ENCODE measurements around the gene NPPB. TPM values are rescaled to one million over a fixed set of nuclear protein-coding genes. Genes with fewer than 3 reads are reported as not detected.

The NPPB gene
- total RNA-seq, 1 donor from 2014 or later = not detected

GRCh38 chr1:11847667-11848372 lies 10.9 kb downstream of the NPPB start, which contains the start of gene NPPA:
TSS of gene NPPA (minus strand) at chr1:11847783. CDS start at chr1:11847684, 99 bp downstream.
- H3K4me3 Mint-ChIP-seq (ENCODE audit: unreplicated experiment) = no peak within 1 kb of the TSS
- TF ChIP-seq CTCF (IDR thresholded peaks at IDR 0.05) = no peak
- H3K4me1 Mint-ChIP-seq (ENCODE audit: low read depth) = no peaks in the 10 kb centered on the region
- H3K27ac Mint-ChIP-seq (ENCODE audit: unreplicated experiment) = no peak within 1 kb of the TSS
- no peak for DNase-seq (ENCODE audit: low spot score)
- no peaks in the 10 kb centered on the region for H3K27me3 Mint-ChIP-seq (ENCODE audit: low read depth)
- H3K9me3 Mint-ChIP-seq (ENCODE audit: low read depth) = no peaks in the 10 kb centered on the region
- H3K36me3 Mint-ChIP-seq (ENCODE audit: low read depth) = peaks cover 22% of the 10 kb centered on the region

GRCh38 chr1:11845641-11846335 lies 13.0 kb downstream of the NPPB start:
- Mint-ChIP-seq H3K4me3 (ENCODE audit: unreplicated experiment) (no peak overlapping the region), H3K36me3 (ENCODE audit: low read depth) (peaks cover 32% of the 10 kb centered on the region), H3K4me1 (ENCODE audit: low read depth) (peaks cover 11% of the 10 kb centered on the region)

GRCh38 chr1:11842154-11843041 lies 16.3 kb downstream of the NPPB start:
- Mint-ChIP-seq H3K36me3 (ENCODE audit: low read depth) (peaks cover 47% of the 10 kb centered on the region), H3K27ac (ENCODE audit: unreplicated experiment) (no peak overlapping the region), H3K9me3 (ENCODE audit: low read depth) (no peaks in the 10 kb centered on the region), H3K4me1 (ENCODE audit: low read depth) (peaks cover 20% of the 10 kb centered on the region), H3K4me3 (ENCODE audit: unreplicated experiment) (no peak overlapping the region), H3K27me3 (ENCODE audit: low read depth) (no peaks in the 10 kb centered on the region)
- TF ChIP-seq CTCF (IDR thresholded peaks at IDR 0.05) = no peak
- DNase-seq (ENCODE audit: low spot score) = no peak

More at GRCh38 chr1:11845641-11846335, 13.0 kb downstream of the NPPB start:
- no peak for TF ChIP-seq CTCF (IDR thresholded peaks at IDR 0.05)
- Mint-ChIP-seq H3K27ac (ENCODE audit: unreplicated experiment) (no peak overlapping the region), H3K27me3 (ENCODE audit: low read depth) (no peaks in the 10 kb centered on the region), H3K9me3 (ENCODE audit: low read depth) (no peaks in the 10 kb centered on the region)
- no peak for DNase-seq (ENCODE audit: low spot score)

- no peak overlapping the region for H3K27ac Mint-ChIP-seq (ENCODE audit: unreplicated experiment)
These were observed 17.2 kb downstream of the NPPB start for GRCh38 chr1:11841245-11842153.

More at GRCh38 chr1:11841245-11842153, 17.2 kb downstream of the NPPB start:
- H3K4me1 Mint-ChIP-seq (ENCODE audit: low read depth) = peaks cover 20% of the 10 kb centered on the region
- no peak for TF ChIP-seq CTCF (IDR thresholded peaks at IDR 0.05)
- no peak for DNase-seq (ENCODE audit: low spot score)
- H3K36me3 Mint-ChIP-seq (ENCODE audit: low read depth) = peaks cover 45% of the 10 kb centered on the region
- H3K9me3 Mint-ChIP-seq (ENCODE audit: low read depth) = no peaks in the 10 kb centered on the region
- no peak overlapping the region for H3K4me3 Mint-ChIP-seq (ENCODE audit: unreplicated experiment)
- H3K27me3 Mint-ChIP-seq (ENCODE audit: low read depth) = no peaks in the 10 kb centered on the region

Measured in chondrocyte (in vitro differentiated cells).